ENCODE data around the gene EHD1. TPM values are rescaled to one million over a fixed set of nuclear protein-coding genes. Genes with fewer than 3 reads are reported as not detected.
A peak's percentile ranks its signal among the peaks of the same experiment; 100 is the strongest.

Gene EHD1
- total RNA-seq, 3 donors from 2014 or later: 26.9 to 45.4 (median 31.2) TPM

- TF ChIP-seq POLR2AphosphoS5 (IDR thresholded peaks at IDR 0.05): no peak
- no peak for TF ChIP-seq POLR2A (IDR thresholded peaks at IDR 0.05)
- no peak for TF ChIP-seq CTCF (IDR thresholded peaks at IDR 0.05)
- no peaks in the 10 kb centered on the region for H3K27me3 ChIP-seq
- peaks cover 14% of the 10 kb centered on the region for H3K36me3 ChIP-seq
These were observed 24.9 kb upstream of the EHD1 start for GRCh38 chr11:64903291-64903833.

DNA sequence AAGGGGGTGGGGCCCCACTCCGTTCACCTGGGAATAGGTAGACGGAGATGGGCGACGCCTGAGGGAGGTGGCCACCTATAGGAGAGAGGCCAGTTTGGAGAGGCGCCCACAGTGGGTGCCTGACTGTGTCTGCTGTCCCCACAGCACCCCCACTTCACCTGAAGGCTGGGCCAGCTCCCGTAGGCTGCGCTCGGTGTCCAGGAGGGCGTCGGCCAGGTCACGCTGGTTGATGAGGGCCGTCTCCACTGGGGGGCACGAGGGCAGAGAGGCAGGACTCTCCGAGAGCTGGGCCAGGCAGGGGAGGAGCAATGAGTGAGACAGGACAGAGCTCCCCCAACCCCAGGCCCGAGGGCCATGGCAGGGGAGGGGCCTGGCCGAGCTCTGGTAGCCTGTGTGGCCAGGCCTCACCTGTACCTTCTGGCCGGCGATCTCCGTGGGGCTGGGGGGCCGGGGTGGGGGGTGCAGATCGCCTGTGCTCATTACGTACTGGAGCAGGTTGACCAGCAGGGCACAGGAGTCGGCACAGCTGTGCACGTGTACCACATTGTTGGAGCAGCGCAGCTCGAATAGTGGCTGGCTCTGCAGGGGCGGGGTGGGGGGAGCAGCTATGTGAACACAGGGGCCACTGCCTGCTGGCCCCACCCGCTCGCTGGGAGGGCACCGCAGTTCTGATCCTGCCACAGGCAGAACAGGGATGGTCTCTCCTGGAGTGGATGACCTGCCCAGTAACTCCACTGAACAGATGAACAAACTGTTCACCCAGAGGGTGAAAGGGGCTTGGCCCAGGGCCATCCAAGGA is 23.9 kb upstream of the EHD1 start:
- TF ChIP-seq POLR2AphosphoS5 (IDR thresholded peaks at IDR 0.05): no peak
- no peak for TF ChIP-seq CTCF (IDR thresholded peaks at IDR 0.05)
- no peak for TF ChIP-seq POLR2A (IDR thresholded peaks at IDR 0.05)
- no peaks in the 10 kb centered on the region for H3K4me1 ChIP-seq
- H3K4me3 ChIP-seq: no peak overlapping the region
- H3K9me3 ChIP-seq: no peaks in the 10 kb centered on the region
- intact Hi-C loops (cut with DNase I; ENCODE audit: low total_unique reads): no loop called here
- H3K27me3 ChIP-seq: no peaks in the 10 kb centered on the region
- no peak overlapping the region for H3K27ac ChIP-seq
- peaks cover 14% of the 10 kb centered on the region for H3K36me3 ChIP-seq
- DNase-seq (ENCODE audit: low spot score in 2 of 2): no peak

More at GRCh38 chr11:64903291-64903833, 24.9 kb upstream of the EHD1 start:
- Histone ChIP-seq H3K4me3 (no peak overlapping the region), H3K4me1 (no peaks in the 10 kb centered on the region), H3K9me3 (no peaks in the 10 kb centered on the region), H3K27ac (no peak overlapping the region)
- DNase-seq (ENCODE audit: low spot score in 2 of 2): no peak
- intact Hi-C loops (cut with DNase I; ENCODE audit: low total_unique reads): no loop called here

- H3K4me1 ChIP-seq: no peaks in the 10 kb centered on the region
- DNase-seq (ENCODE audit: low spot score in 2 of 2): no peak
- H3K4me3 ChIP-seq: no peak overlapping the region
- peaks cover 10% of the 10 kb centered on the region for H3K36me3 ChIP-seq
- H3K27me3 ChIP-seq: no peaks in the 10 kb centered on the region
- H3K27ac ChIP-seq: peak overlapping the region in 1 of 2 donors; percentile 60
- no peaks in the 10 kb centered on the region for H3K9me3 ChIP-seq
- TF ChIP-seq POLR2AphosphoS5 (IDR thresholded peaks at IDR 0.05) (no peak), CTCF (IDR thresholded peaks at IDR 0.05) (no peak), POLR2A (IDR thresholded peaks at IDR 0.05) (no peak)
- intact Hi-C loops (cut with DNase I; ENCODE audit: low total_unique reads): no loop called here
These were observed 22.4 kb upstream of the EHD1 start for GRCh38 chr11:64900774-64901173.

DNA sequence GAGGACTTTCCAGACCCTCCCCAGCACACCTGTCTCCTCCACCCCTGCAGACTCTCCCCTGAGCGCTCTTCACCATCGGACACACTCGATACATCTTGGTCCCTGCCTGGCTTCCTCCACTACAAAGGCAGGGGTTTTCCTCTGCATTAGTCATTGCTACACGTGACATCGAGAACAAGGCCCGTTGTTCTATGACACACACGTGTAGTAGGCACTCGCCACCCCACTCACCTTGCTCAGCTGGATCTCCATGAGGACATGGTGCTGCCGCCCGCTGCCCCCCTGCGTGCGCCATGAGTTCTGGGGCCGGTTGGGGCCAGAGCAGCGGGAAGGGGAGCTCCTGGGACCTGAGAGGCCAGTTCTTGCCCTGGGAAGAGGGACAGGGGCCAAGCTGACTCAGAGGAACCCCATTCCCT is 21.9 kb upstream of the EHD1 start:
- H3K4me3 ChIP-seq: no peak overlapping the region
- intact Hi-C loops (cut with DNase I; ENCODE audit: low total_unique reads): no loop called here
- no peaks in the 10 kb centered on the region for H3K27me3 ChIP-seq
- peaks cover 10% of the 10 kb centered on the region for H3K36me3 ChIP-seq
- peak in 1 of 2 donors; percentile 68 for DNase-seq (ENCODE audit: low spot score in 2 of 2)
- no peaks in the 10 kb centered on the region for H3K4me1 ChIP-seq
- H3K27ac ChIP-seq: peak overlapping the region in 1 of 2 donors; percentile 60
- TF ChIP-seq CTCF (IDR thresholded peaks at IDR 0.05) (no peak), POLR2A (IDR thresholded peaks at IDR 0.05) (no peak), POLR2AphosphoS5 (IDR thresholded peaks at IDR 0.05) (peak in 1 of 3 donors; percentile 31)
- no peaks in the 10 kb centered on the region for H3K9me3 ChIP-seq

- H3K27ac ChIP-seq: no peak overlapping the region
- no peaks in the 10 kb centered on the region for H3K4me1 ChIP-seq
- intact Hi-C loops (cut with DNase I; ENCODE audit: low total_unique reads): loop anchor here (5.0 kb wide), 1 partner anchor 51 kb away; no protein-coding TSS in a partner anchor
- no peak for DNase-seq (ENCODE audit: low spot score in 2 of 2)
- peaks cover 7% of the 10 kb centered on the region for H3K36me3 ChIP-seq
- H3K9me3 ChIP-seq: no peaks in the 10 kb centered on the region
- no peaks in the 10 kb centered on the region for H3K27me3 ChIP-seq
- TF ChIP-seq POLR2A (IDR thresholded peaks at IDR 0.05) (no peak), POLR2AphosphoS5 (IDR thresholded peaks at IDR 0.05) (no peak), CTCF (IDR thresholded peaks at IDR 0.05) (no peak)
- no peak overlapping the region for H3K4me3 ChIP-seq
These were observed 20.1 kb upstream of the EHD1 start for GRCh38 chr11:64898541-64898940.

Measured in breast epithelium (tissue), 4 donors.